GM21529 (cell line): ENCODE data around the gene NAV2.

Source experiments
- ATAC-seq: cut with Tn5 transposase; IDR thresholded peaks from one replicate; pipeline ENCODE4 v1.9.1; 2021; ENCODE audit not compliant: unreplicated experiment

The NAV2 gene

DNA sequence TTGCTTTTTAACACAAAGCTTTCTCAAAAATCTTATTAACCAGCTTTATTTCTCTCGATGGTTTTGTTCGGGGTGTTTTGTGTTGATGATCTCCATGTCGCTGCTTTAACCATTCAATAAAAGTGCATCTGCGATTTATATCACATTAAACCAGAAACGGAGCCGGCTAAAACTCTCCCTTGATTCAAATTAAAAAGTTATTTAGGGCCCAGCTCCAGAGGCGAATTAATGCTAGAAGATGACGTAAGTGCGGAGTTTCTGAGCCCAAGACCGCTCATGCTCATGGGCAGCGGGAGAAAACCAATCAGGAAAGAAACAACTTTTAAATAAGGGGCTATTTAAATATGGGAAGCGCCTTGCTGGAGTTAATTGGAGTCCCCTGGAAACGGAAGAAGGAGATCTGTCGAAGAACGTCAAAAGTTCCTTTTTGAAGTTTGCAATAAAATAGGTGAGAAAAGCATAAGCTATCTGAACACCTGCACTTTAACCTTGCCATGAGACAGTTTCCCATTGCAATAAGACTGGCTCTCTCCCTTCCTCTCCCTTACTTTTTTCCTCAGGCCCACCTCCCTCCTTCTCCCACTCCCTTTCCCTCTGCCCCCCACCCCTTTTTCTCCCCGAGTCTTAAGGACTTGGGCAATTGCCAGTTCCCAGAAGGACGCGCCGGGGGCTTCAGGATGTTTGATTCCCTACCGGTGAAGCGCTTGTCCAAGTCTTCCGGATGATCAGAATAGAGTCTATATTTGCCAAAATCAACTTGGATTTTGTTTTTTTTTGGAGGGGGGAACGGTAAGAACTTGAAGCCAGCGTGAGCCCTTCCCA is 449.5 kb downstream of the NAV2 start:
- no peak for ATAC-seq

GRCh38 chr11:20162824-20163782 is 450.5 kb downstream of the NAV2 start:
- ATAC-seq: no peak

DNA sequence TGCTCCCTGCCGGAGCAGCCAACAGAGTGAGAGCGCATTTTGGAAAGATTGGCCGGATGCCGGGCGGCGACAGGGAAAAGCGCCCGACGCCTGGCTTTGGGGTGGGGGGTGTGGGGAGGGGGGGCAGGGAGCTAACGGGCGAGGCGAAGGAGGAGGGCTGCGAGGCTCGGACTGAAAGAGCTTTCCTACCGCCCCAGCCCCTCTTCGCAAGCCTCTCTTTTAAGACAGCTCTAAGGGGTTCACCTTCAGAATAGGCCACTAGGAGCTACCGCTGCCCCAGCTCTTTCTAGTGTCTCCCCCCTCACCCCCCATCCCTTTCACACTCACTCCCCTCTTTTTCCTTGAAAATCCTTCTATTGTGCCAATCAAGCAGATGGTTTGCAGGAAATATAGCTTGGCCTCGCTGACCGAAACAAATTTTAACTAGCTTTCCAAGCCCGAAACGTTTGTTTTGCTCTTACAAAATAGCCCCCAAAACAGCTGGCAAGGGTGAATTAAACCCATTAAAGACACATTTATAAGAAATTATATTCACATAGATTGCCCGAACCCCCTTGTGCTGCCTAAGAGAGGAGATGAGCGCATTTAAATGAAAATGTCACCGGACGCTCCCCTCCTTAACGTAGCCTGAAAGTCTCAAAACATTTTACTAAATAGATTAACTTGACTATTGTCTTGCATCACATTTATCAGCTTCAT is 451.3 kb downstream of the NAV2 start:
- ATAC-seq: no peak
